PC-9 (cell line): Measurements from ENCODE around the gene MAP3K5. TPM values are rescaled to one million over a fixed set of nuclear protein-coding genes. Genes with fewer than 3 reads are reported as not detected.

Experiments
- BruUV-seq: library from RNA; stranded (reverse); fragments of 400-500 nt; replicated peaks from 2 replicates; lab custom pipeline; 2021; lab: Mats Ljungman, UMichigan
- CTCF ChIA-PET: fragments of 300-600 bp; sonication (Branson Sonifier 250); formaldehyde crosslinking; loops from one replicate; lab custom pipeline; 2022; ENCODE audit warnings: antibody characterized with exemption; lab: Charles Lee
- POLR2A ChIA-PET: fragments of 300-600 bp; sonication (Branson Sonifier 250); formaldehyde crosslinking; loops from one replicate; lab custom pipeline; 2022; ENCODE audit warnings: antibody characterized with exemption; ENCODE audit not compliant: unreplicated experiment; lab: Charles Lee
- DNase-seq, 2 experiments: peaks; one replicate each; pipeline versions ENCODE4 v3.0.0 to v3.0.0-alpha.2; 2015 to 2022; ENCODE audit warnings: mixed read lengths in 1 of 2
- H2AFZ ChIP-seq: fragments of 200-600 bp; sonication (generic); 2 replicates; pipeline ENCODE4 v1.8.1; 2017; ENCODE audit warnings: antibody characterized with exemption
- H3F3A ChIP-seq: fragments of 200-600 bp; sonication (generic); 2 replicates; pipeline ENCODE4 v1.8.1; 2017; ENCODE audit warnings: antibody characterized with exemption, mild to moderate bottlenecking, low read depth; ENCODE audit not compliant: insufficient read depth
- H3K27ac ChIP-seq: fragments of 200-600 bp; sonication (generic); 2 replicates; pipeline ENCODE4 v1.6.1; 2016; ENCODE audit warnings: mixed run types
- H3K27me3 ChIP-seq: fragments of 200-600 bp; sonication (generic); 2 replicates; pipeline ENCODE4 v1.6.1; 2016; ENCODE audit warnings: low read depth, mixed run types; ENCODE audit not compliant: insufficient read depth
- H3K36me3 ChIP-seq: fragments of 200-600 bp; sonication (generic); 2 replicates; pipeline ENCODE4 v1.6.1; 2016; ENCODE audit warnings: low read depth, mixed run types
- H3K4me1 ChIP-seq: fragments of 200-600 bp; sonication (generic); replicated peaks from 2 replicates; pipeline ENCODE4 v1.6.1; 2016; ENCODE audit warnings: mixed run types; ENCODE audit not compliant: insufficient read depth
- H3K4me2 ChIP-seq: fragments of 200-600 bp; sonication (generic); 2 replicates; pipeline ENCODE4 v1.6.1; 2017; ENCODE audit warnings: mixed run types
- H3K4me3 ChIP-seq: fragments of 200-600 bp; sonication (generic); 2 replicates; pipeline ENCODE4 v1.6.1; 2016; ENCODE audit warnings: mixed run types
- H3K79me2 ChIP-seq: fragments of 200-600 bp; sonication (generic); 2 replicates; pipeline ENCODE4 v1.6.1; 2017; ENCODE audit warnings: low read depth, mixed run types
- H3K9me2 ChIP-seq: fragments of 200-600 bp; sonication (generic); 2 replicates; pipeline ENCODE4 v1.8.1; 2017; ENCODE audit warnings: mild to moderate bottlenecking; ENCODE audit not compliant: insufficient read depth
- H3K9me3 ChIP-seq: fragments of 200-600 bp; sonication (generic); 2 replicates; pipeline ENCODE4 v1.8.1; 2016; ENCODE audit warnings: low read depth; ENCODE audit not compliant: insufficient read depth
- H4K20me1 ChIP-seq: fragments of 200-600 bp; sonication (generic); 2 replicates; pipeline ENCODE4 v1.8.1; 2017; ENCODE audit not compliant: insufficient read depth
- EZH2 ChIP-seq: fragments of 200-600 bp; sonication (generic); IDR thresholded peaks from 2 replicates; pipeline ENCODE4 v1.8.0; 2017; ENCODE audit warnings: antibody characterized with exemption, low read depth
- intact Hi-C: fragments of 100-400 bp; cut with micrococcal nuclease; formaldehyde crosslinking; loops from one replicate; pipeline ENCODE4 v1.10.0; 2022; ENCODE audit not compliant: unreplicated experiment
- total RNA-seq: library from RNA; stranded (reverse); gene quantifications from 2 replicates; pipeline ENCODE4 v1.2.3, GENCODE V29; 2021
- TF ChIP-seq, protein P1 (sequence below): fragments of 200-600 bp; sonication (generic); conservative IDR thresholded peaks from 2 replicates; pipeline ENCODE4 v1.6.1; 2017; ENCODE audit warnings: mixed run types, antibody characterized with exemption, mild to moderate bottlenecking, moderate library complexity

MAP3K5 gene
- total RNA-seq, 1 experiment from 2014 or later = 10.9 TPM

DNA sequence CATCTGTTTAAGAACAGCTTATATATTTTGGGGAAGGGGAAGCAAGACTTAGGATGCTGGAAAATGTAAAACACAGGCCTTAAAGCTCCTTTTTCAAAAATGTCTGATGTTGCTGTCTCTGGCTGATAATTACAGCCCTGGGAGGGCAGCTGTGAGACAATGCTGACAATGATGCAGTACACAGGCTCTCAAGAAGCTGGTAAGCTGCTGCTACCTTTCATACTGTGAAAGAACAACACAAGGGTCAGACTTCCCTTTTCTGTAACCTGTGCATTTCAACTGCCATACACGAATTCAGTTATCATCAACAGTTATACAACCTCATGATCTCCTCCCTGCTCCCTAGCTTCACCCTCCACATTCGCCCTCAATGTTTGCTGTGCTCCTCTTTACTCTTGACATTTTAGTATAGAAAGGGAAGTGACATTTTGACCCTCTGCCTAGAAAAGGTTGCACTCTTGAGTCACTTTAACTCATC lies 267.3 kb downstream of the MAP3K5 start:
- Histone ChIP-seq H3K9me3 (no peaks in the 10 kb centered on the region), H3K4me3 (no peak overlapping the region), H3K36me3 (no peaks in the 10 kb centered on the region), H3K9me2 (no peaks in the 10 kb centered on the region), H2AFZ (no peak overlapping the region), H3K27ac (no peak overlapping the region), H3K4me1 (0 out of 2 replicates have a peak, but pooled peaks cover 7% of the 10 kb centered on the region), H3K79me2 (peaks cover 64% of the 10 kb centered on the region), H3K27me3 (no peaks in the 10 kb centered on the region), H3K4me2 (no peak overlapping the region), H4K20me1 (peaks cover 13% of the 10 kb centered on the region), H3F3A (no peaks in the 10 kb centered on the region)
- no peak for DNase-seq
- intact Hi-C loops = no loop called here
- POLR2A ChIA-PET = no interaction called here
- CTCF ChIA-PET = no interaction called here
- TF ChIP-seq EZH2 = no peak
- TF ChIP-seq, protein P1, sequence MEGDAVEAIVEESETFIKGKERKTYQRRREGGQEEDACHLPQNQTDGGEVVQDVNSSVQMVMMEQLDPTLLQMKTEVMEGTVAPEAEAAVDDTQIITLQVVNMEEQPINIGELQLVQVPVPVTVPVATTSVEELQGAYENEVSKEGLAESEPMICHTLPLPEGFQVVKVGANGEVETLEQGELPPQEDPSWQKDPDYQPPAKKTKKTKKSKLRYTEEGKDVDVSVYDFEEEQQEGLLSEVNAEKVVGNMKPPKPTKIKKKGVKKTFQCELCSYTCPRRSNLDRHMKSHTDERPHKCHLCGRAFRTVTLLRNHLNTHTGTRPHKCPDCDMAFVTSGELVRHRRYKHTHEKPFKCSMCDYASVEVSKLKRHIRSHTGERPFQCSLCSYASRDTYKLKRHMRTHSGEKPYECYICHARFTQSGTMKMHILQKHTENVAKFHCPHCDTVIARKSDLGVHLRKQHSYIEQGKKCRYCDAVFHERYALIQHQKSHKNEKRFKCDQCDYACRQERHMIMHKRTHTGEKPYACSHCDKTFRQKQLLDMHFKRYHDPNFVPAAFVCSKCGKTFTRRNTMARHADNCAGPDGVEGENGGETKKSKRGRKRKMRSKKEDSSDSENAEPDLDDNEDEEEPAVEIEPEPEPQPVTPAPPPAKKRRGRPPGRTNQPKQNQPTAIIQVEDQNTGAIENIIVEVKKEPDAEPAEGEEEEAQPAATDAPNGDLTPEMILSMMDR = no peak
- BruUV-seq = no TSS peak

DNA sequence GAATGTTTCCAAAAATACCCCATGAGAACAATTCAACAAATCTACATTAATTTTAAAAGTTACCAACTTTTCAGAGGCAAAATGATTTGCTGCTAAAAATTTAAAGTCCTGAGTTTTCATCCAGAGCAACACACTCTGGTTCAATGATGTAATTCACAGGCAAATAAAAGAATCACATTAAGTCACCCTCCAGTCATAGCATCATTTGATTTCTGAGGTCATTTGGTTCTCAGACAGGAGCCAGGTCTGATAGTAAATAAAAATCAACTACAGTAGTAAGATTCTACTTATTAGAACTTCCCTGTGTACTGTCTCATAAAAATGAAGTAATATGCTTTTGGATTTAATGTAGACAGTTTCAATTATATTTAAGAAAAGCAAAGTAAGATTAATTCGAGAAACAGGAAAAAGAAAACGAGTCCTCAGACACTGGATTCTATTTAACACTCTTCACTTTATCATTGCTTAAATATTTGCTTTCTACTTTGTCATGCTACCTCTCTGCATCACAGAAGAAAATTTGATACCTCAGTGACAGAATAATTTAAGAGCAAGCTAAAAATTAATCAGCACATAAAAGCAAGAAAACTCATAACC lies 267.8 kb downstream of the MAP3K5 start:
- DNase-seq = no peak
- no peak overlapping the region for H3K27ac ChIP-seq
- H3K4me1 ChIP-seq = 0 out of 2 replicates have a peak, but pooled peaks cover 7% of the 10 kb centered on the region
- peaks cover 64% of the 10 kb centered on the region for H3K79me2 ChIP-seq
- TF ChIP-seq EZH2 = no peak
- TF ChIP-seq, protein P1 = no peak
- H3K9me3 ChIP-seq = no peaks in the 10 kb centered on the region
- H4K20me1 ChIP-seq = peaks cover 15% of the 10 kb centered on the region
- H2AFZ ChIP-seq = no peak overlapping the region
- BruUV-seq = no TSS peak
- H3K36me3 ChIP-seq = no peaks in the 10 kb centered on the region
- H3K4me2 ChIP-seq = no peak overlapping the region
- H3K9me2 ChIP-seq = no peaks in the 10 kb centered on the region
- no peaks in the 10 kb centered on the region for H3F3A ChIP-seq
- no peaks in the 10 kb centered on the region for H3K27me3 ChIP-seq
- intact Hi-C loops = no loop called here
- H3K4me3 ChIP-seq = no peak overlapping the region
- ChIA-PET CTCF (no interaction called here), POLR2A (no interaction called here)

DNA sequence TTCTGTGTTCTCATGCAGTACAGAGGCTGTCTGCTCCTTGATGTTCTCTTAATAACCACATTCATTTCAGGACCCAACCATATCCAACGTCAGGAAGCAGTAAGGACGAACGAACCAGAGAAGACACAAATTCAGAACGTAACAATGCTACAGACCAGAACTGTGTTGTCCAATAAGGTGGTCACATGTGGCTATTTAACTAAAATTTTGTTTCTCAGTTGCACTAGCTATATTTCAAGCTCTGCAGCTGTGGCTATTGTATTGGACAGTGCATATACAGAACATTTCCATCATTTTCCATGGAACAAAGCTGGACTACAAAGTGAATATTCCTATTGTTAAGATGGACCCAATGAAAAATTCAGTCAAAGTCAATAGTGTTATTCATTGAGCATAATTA lies 269.1 kb downstream of the MAP3K5 start:
- Histone ChIP-seq H3K9me3 (no peaks in the 10 kb centered on the region), H3K4me1 (0 out of 2 replicates have a peak, but pooled peaks cover 7% of the 10 kb centered on the region), H4K20me1 (peaks cover 22% of the 10 kb centered on the region), H3K36me3 (no peaks in the 10 kb centered on the region), H2AFZ (no peak overlapping the region), H3K4me3 (no peak overlapping the region), H3K9me2 (no peaks in the 10 kb centered on the region), H3K79me2 (peaks cover 59% of the 10 kb centered on the region), H3K27me3 (no peaks in the 10 kb centered on the region), H3F3A (no peaks in the 10 kb centered on the region), H3K4me2 (no peak overlapping the region), H3K27ac (no peak overlapping the region)
- no TSS peak for BruUV-seq
- POLR2A ChIA-PET = no interaction called here
- intact Hi-C loops = no loop called here
- DNase-seq = no peak
- CTCF ChIA-PET = no interaction called here
- TF ChIP-seq, protein P1 = no peak
- no peak for TF ChIP-seq EZH2
